KMS-11 (cell line): ENCODE data around the gene PDE8A.

ENCODE experiments used
- H2AFZ ChIP-seq: fragments of 200-600 bp; sonication (generic); 2 replicates; pipeline ENCODE4 v1.6.1; 2016; ENCODE audit warnings: antibody characterized with exemption, mixed run types, low read depth
- H3K27ac ChIP-seq: fragments of 200-600 bp; sonication (generic); 2 replicates; pipeline ENCODE4 v1.6.1; 2016; ENCODE audit warnings: mild to moderate bottlenecking, mixed run types
- H3K27me3 ChIP-seq: fragments of 200-600 bp; sonication (generic); 2 replicates; pipeline ENCODE4 v1.6.1; 2017; ENCODE audit warnings: mild to moderate bottlenecking, low read depth, mixed run types, moderate library complexity; ENCODE audit not compliant: insufficient read depth
- H3K36me3 ChIP-seq: fragments of 200-600 bp; sonication (generic); 2 replicates; pipeline ENCODE4 v1.6.1; 2017; ENCODE audit warnings: mild to moderate bottlenecking, mixed run types; ENCODE audit not compliant: insufficient read depth
- H3K4me1 ChIP-seq: fragments of 200-600 bp; sonication (generic); 2 replicates; pipeline ENCODE4 v1.6.1; 2016; ENCODE audit warnings: mild to moderate bottlenecking, low read depth, mixed run types; ENCODE audit not compliant: poor library complexity, severe bottlenecking
- H3K4me2 ChIP-seq: fragments of 200-600 bp; sonication (generic); 2 replicates; pipeline ENCODE4 v1.7.0; 2016; ENCODE audit warnings: mild to moderate bottlenecking, mixed run types
- H3K4me3 ChIP-seq: fragments of 200-600 bp; sonication (generic); IDR thresholded peaks from 2 replicates; pipeline ENCODE4 v1.6.1; 2017; ENCODE audit warnings: low read depth, low read length, mixed read lengths; ENCODE audit not compliant: insufficient read depth
- H3K79me2 ChIP-seq: fragments of 200-600 bp; sonication (generic); 2 replicates; pipeline ENCODE4 v1.6.1; 2016; ENCODE audit warnings: low read depth, mixed run types; ENCODE audit not compliant: insufficient read depth
- H3K9ac ChIP-seq: fragments of 200-600 bp; sonication (generic); 2 replicates; pipeline ENCODE4 v1.6.1; 2016; ENCODE audit warnings: mild to moderate bottlenecking, mixed run types
- H4K20me1 ChIP-seq: fragments of 200-600 bp; sonication (generic); 2 replicates; pipeline ENCODE4 v1.6.1; 2016; ENCODE audit warnings: mild to moderate bottlenecking, mixed run types; ENCODE audit not compliant: insufficient read depth
- TF ChIP-seq, protein P1 (sequence below): fragments of 200-600 bp; sonication (generic); conservative IDR thresholded peaks from 2 replicates; pipeline ENCODE4 v1.6.1; 2017; ENCODE audit warnings: low read depth, mild to moderate bottlenecking, antibody characterized with exemption, low read length, moderate library complexity, mixed read lengths

PDE8A gene

DNA sequence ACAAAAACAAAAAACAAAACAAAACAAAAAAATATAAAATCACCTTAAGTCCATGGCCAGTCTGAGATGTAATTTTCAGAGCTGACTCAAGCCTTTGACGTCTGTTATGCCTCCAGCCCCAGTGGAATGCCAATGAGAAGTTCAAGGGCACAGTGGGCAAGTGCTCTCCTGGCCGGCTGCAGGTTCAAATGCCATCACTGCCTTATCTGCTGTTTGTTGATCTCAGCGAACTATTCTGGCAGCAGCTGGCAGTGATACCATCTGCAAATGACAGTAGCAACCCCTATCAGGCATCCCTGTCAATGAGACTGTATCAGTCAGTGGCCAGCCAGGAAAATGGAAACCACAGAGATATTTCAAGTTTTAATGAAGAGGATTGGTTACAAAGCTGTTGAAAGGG, 10.8 kb upstream of the PDE8A start:
- Histone ChIP-seq H3K36me3 (no peaks in the 10 kb centered on the region), H3K27ac (no peak overlapping the region), H3K79me2 (no peaks in the 10 kb centered on the region), H3K4me2 (no peak overlapping the region), H3K4me3 (no peak overlapping the region), H4K20me1 (no peaks in the 10 kb centered on the region), H3K9ac (no peak overlapping the region), H2AFZ (no peak overlapping the region), H3K4me1 (no peaks in the 10 kb centered on the region), H3K27me3 (no peaks in the 10 kb centered on the region)
- TF ChIP-seq, protein P1, sequence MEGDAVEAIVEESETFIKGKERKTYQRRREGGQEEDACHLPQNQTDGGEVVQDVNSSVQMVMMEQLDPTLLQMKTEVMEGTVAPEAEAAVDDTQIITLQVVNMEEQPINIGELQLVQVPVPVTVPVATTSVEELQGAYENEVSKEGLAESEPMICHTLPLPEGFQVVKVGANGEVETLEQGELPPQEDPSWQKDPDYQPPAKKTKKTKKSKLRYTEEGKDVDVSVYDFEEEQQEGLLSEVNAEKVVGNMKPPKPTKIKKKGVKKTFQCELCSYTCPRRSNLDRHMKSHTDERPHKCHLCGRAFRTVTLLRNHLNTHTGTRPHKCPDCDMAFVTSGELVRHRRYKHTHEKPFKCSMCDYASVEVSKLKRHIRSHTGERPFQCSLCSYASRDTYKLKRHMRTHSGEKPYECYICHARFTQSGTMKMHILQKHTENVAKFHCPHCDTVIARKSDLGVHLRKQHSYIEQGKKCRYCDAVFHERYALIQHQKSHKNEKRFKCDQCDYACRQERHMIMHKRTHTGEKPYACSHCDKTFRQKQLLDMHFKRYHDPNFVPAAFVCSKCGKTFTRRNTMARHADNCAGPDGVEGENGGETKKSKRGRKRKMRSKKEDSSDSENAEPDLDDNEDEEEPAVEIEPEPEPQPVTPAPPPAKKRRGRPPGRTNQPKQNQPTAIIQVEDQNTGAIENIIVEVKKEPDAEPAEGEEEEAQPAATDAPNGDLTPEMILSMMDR, result no peak

DNA sequence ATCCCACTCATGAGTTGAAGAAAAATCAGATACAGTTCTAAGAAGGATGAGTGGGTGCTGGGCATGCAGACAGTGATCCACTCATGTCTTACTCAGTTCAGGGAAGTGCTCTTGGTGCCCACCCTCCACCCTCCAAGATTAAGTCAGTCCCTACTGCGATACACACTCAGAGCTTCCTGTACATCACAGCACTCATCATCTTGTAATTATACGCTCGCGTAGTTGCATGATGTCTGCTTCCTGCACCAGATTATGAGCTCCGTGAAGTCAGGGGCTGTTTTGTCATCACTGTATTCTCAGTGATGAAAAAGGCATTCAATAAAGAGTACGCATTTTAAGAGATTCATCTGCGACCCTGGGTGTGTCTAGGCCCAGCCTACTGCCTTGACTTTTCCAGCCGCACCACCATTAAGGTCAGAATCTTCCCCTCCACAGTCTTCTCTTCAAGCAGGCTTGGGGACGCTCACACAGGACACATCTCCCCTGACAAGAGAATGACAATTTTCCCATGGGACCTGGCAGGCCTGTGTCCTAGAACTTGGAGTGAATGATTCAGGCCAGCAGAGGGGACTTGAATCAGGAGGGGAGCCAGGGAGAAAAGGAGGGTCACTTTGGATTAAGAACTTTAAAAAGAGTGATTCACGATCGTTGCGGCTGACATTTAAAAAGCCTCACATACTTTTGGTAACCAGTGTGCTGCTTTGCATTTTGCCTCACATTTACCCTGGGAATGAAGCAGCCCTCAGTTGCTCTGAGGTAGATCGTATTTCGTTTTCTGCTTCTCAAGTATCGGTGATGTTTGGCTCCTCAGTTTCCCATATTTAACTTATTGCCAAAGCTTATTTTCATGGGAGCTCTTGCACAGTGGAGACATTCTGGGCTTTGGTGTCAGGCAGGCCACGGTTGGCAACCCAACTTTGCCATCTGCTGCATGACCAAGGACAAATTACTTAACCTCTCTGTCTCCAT, 7.9 kb upstream of the PDE8A start:
- H2AFZ ChIP-seq, result no peak overlapping the region
- H3K4me1 ChIP-seq, result peaks cover 6% of the 10 kb centered on the region
- H4K20me1 ChIP-seq, result no peaks in the 10 kb centered on the region
- TF ChIP-seq, protein P1, result no peak
- H3K36me3 ChIP-seq, result no peaks in the 10 kb centered on the region
- no peaks in the 10 kb centered on the region for H3K27me3 ChIP-seq
- no peak overlapping the region for H3K4me2 ChIP-seq
- no peak overlapping the region for H3K9ac ChIP-seq
- no peak overlapping the region for H3K27ac ChIP-seq
- no peaks in the 10 kb centered on the region for H3K79me2 ChIP-seq
- H3K4me3 ChIP-seq, result no peak overlapping the region

DNA sequence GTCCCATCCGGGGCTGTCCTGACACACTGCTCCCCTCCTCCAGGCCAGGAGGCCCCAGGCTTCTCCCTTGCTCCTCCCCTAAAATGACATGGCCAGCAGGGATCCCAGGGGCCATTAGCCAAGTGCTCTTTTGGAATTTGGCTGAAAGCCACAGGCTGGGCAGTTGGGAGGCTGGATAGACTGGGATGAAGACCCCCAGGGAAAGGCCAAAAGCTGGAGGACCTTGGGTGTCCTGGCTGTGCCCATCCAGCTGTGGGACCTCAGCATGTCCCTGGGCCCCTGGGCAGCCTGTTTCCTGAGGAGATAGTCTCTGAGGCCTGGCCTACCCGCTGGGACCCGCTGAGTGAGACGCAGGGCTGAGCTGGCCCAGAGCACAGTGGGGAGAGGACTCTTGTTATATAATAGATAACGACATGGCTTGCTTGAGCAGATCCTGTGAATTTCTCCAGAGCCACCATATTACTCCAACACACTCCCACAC, 5.7 kb upstream of the PDE8A start:
- no peak overlapping the region for H3K4me3 ChIP-seq
- no peak overlapping the region for H3K9ac ChIP-seq
- no peaks in the 10 kb centered on the region for H4K20me1 ChIP-seq
- no peaks in the 10 kb centered on the region for H3K27me3 ChIP-seq
- no peaks in the 10 kb centered on the region for H3K79me2 ChIP-seq
- H2AFZ ChIP-seq, result no peak overlapping the region
- peaks cover 10% of the 10 kb centered on the region for H3K4me1 ChIP-seq
- no peaks in the 10 kb centered on the region for H3K36me3 ChIP-seq
- H3K4me2 ChIP-seq, result no peak overlapping the region
- TF ChIP-seq, protein P1, result no peak
- H3K27ac ChIP-seq, result no peak overlapping the region

DNA sequence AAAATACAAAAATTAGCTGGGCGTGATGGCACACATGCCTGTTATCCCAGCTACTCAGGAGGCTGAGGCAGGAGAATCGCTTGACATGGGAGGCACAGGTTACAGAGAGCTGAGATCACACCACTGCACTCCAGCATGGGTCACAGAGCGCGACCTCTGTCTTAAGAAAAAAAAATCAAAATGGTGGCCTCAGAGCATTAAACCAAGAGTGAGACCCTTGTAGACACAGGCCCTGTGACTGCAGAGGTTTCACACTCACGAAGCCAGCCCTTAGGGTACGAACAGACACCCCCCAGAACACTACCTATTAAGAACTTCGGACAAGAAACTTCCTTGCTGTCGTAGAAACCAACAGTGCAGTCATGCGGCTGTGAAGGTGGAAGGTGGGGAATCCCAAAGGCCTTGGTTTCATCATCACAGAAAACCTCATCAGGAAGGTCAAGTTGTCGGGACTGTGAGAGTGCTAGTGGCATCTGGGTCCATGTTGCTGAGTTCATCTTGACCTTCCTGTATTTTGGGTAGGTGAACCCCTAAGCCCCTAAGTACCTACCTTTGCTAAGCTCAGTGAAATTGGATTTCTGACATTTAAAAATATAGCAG, 4.8 kb upstream of the PDE8A start:
- no peaks in the 10 kb centered on the region for H3K79me2 ChIP-seq
- no peak overlapping the region for H3K27ac ChIP-seq
- no peaks in the 10 kb centered on the region for H3K36me3 ChIP-seq
- TF ChIP-seq, protein P1, result no peak
- H3K4me3 ChIP-seq, result no peak overlapping the region
- no peak overlapping the region for H3K4me2 ChIP-seq
- H3K9ac ChIP-seq, result no peak overlapping the region
- H3K27me3 ChIP-seq, result no peaks in the 10 kb centered on the region
- no peaks in the 10 kb centered on the region for H4K20me1 ChIP-seq
- peaks cover 10% of the 10 kb centered on the region for H3K4me1 ChIP-seq
- H2AFZ ChIP-seq, result no peak overlapping the region
